ENCODE data around the gene HNRNPR.

Gene HNRNPR

DNA sequence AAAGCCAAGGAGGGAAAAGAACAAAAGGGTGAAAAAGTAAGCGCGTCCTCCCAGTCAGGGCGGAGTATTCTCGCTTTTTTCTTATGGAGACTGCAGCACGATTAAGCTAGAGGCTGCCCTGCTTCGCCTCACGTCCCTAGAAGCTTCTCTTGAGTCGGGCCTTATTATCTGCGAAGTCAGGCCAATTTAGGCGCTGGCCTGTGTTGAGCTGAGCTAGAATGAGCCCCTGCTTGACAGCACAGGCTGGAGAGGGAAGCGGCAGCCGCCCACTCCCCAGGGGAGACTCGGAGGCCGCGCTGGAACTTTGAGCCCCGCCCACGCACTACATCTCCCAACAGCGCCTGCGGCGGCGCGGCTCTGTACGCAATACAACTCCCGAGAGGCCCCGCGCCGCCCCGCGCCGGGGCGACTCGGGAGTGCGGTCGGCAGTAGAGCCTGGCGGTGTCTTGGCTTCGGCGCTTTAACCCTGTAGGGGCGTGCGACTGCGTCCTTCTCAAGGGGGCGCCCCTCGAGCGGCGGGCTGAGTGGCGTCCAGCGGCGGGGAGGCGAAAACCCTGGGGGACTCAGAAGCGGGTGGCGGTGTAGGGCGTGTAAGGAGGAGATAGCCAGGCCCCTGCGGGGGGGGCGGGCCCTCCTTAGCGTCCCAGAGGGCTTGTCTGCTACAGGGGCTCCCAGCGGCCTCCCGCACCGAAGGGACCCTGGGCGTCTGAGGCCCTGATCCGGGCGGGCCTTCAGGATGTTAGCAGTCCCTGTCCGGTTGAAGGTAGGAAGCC is 24.7 kb upstream of the HNRNPR start:
- peak; percentile 89 to 91 for DNase-seq

DNA sequence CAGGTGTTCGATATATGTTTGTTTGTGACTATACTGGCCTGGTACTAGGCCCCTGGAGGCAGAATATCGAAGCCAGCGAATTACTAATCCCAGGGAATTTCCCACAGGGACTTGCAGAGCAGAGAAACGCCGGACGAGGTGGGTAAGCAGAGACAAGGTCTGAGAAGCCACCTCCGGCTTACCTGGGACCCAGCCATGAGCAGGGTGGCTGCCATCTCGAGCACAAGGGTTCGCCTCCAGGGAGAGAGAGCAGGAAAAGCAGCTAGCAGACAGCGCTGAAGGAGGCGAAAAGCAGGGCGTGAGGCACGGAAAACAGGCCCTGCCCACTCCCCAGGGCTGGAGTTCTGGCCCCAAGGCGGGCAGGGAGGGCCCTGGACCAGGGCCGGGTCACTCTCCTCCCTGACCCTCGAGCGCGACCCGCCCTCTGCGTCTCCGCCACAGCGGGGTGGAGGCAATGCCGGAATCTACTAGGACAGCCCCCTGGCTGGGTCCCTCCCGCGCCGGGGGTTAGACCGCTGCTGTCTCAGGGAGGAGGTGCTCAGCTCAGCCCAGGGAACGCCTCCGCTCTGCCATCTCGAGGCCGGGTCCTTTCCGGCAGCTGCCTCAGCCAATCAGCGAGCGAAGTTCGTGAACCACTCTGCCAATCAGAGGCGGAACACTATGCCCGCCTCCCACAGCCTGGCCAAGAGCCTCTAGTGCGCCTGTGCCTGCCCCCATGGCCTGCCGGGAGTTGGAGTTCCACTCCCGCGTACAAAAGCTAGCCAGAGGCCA is 23.9 kb upstream of the HNRNPR start:
- peak; percentile 95 to 98 for DNase-seq

DNA sequence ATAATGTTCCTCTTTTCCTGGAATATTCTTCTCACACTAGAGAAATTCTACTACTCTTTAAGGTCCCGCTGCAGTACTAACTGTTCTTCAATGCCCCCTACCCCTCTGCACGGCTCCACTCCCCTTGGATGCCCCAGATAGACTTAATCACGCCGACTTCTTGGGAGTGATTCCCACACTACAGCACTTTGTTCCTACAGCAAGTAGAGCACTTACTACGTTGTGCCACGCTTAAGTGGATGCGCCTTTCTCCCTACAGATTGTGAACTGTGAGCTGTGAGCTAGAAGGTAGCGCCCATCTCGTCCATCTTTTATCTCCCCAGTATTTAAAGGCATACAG is 23.3 kb upstream of the HNRNPR start:
- no peak for DNase-seq

DNA sequence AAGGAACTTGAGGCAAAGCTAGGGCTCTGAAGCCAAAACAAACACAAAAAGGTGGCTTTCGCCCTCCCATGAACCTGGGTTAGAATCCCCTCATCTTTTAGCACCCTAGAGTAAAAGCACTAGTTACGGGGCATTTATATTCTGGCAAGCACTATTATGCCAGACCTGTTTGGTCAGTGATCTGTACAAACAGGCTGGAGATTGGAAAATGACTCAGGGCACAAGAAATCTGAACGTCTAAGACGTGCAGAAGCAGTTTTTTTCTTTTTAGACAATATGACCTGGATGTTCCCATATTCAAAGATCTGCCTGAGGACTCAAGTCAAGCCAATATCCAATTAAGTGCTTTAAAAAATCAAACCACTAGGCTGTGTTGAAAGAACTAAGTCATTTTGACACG is 22.5 kb upstream of the HNRNPR start:
- no peak for DNase-seq

DNA sequence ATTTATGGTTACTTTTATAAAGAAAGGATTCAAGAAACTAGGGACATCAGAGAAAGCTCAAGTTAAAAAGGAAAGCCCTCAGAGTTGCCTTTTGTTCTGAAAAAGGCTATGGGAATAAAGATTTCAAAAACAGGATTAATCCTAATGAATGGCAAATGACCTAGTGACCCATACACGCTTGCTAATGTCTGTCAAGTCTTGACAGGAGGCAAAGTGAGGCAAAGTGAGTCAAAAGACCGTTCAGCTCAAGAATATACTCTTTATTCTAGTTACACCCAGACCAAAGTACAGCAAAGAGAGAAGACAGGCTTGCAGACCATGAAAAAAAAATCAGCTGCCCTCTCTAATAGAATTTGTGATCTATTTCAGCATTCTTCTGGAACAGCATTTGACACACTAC is 22.1 kb upstream of the HNRNPR start:
- DNase-seq, result no peak

DNA sequence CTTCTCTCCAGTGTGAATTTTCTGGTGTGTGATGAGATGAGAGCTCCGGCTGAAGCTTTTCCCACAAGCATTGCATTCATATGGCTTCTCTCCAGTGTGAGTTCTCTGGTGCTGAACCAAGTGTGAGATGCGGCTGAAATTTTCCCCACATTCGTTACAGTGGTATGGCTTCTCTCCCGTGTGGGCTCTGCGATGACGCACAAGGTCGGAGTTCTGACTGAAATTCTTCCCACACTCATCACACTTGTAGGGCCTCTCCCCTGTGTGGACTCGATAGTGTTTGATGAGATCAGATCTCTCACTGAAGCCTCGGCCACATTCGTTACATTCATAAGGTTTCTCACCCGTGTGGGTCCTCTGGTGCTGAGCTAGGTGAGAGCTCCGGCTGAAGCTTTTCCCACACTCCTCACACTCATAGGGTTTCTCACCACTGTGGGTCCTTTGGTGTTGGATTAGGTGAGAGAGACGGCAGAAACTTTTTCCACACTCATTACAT is 18.2 kb upstream of the HNRNPR start:
- peak; percentile 21 to 31 for DNase-seq

DNA sequence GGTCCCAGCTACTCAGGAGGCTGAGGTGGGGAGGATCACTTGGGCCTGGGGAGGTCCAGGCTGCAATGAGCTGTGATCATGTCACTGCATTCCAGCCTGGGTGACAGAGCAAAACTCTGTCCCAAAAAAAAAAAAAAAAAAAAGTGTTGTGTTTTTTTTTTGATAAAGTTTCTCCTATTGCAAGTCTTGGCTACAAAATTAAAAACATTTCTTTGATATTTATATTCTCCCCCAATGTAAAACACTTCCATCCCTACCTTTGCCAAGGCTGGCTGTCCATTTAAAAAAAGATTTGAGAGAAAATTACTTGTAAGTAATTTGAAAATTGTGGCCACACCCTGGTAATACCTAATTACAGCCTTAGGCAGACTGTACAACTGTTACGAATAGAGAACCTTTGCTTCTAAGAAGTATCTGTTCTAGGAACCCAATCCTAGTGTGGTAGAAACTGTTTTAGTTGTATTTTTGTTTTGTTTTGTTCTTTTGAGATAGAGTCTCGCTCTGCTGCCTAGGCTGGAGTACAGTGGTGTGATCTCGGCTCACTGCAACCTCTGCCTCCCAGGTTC is 14.3 kb upstream of the HNRNPR start:
- no peak for DNase-seq

DNA sequence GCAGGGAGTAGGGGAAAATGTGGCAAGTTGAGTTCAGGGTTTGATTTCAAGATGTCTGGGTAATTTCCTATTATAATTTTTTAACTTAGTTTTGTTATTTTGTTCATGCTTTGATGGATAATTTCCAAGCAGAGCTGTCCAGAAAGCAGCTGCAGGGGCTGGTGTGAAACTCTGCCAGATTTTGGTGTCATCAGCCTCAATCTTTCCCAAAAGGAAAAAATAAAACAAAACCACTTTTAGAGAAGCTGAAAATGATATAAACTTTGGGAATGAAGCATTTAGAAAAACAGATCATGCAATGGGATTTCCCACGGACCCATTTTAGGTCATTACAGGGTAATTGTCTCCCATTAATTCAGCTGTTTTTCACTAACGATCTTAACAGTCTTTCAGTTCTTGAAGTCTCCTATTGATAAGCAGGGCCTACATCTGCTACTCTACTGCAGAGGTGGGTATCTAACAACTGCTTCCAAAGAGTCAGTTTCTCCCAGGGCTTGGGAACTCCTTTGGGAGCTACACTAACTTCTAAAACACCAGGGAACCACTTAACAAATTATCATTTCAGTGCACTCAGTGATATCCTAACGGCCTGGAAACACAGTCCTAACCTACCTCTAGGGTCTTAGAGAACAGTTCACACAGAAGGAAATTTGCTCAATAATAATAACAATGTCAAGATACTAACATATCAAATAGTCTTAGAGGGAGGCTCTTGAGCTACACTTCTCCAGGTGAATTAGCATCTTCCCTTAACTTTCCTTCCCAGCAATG is 13.2 kb upstream of the HNRNPR start:
- no peak for DNase-seq

DNA sequence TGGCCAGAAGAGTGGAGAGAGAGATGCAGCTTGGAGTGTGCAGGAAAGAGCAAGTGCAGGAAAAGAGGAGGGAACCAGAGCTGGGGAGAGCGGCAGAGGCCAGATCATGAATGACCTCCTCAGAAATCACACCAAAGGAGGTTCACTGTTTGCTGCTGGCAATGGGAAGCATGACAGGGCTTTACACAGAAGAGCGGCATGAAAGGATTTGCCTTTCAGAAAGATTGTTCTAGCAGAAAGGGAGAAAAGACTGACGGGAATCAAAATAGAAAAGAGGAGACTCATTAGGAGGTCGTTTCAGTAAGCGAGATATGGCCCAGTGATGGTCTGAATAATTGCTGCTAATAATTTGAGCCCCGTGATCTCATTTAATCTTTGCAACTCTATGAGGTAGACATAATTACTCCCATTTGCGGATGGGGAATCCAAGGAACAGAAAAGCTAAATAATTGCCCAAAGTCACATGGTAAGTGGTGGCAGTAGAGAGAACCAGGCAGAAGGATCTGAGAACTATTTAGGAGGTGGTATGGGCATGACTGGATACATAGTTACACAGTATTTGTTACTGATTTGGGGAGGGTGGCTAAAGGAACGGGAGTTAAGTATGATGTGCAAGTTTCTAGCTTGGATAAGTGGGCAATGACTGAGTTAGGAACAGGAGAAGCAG is 12.5 kb upstream of the HNRNPR start:
- DNase-seq, result no peak

DNA sequence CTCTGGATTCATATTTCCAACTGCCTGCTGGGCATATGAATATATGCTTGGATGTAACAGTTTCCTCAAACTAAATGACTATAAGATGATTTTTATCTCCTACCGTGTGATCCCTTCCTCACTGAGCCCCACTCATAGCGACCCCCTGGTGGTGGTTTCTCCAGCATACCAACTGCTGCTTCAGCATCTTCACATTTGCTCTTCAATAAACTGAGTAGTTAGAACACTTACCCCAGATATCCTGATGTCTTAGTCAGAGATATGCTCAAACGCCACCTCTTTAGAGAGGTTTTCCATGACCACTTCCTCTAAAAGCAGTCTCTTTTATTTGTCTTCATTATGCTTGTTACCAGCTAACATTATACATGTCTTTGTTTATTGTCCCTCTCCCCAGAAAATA is 10.2 kb upstream of the HNRNPR start:
- no peak for DNase-seq

DNA sequence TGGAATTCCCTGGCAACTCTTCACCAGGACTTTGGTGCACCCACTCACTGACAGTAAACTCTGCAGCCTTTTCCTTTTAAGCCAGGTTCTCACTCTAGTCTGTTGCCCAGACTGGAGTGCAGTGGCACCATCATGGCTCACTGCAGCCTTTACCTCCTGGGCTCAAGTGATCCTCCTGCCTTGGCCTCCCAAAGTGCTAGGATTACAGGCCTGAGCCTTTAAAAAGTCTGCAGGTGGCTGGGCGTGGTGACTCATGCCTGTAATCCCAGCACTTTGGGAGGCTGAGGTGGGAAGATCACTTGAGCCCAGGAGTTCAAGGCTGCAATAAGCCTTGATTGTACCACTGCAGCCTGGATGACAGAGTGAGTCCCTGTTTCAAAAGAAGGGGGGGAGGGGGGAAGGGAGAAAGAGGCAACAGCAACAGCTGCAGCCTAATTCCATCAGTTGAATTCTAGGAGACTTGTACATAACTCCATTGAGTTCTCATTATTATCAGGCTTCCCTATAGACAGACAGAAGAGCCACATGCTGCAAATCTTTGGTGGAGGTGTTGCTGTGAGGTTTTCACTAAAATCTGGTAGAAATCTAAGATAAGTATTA is 8.1 kb upstream of the HNRNPR start:
- DNase-seq, result no peak

DNA sequence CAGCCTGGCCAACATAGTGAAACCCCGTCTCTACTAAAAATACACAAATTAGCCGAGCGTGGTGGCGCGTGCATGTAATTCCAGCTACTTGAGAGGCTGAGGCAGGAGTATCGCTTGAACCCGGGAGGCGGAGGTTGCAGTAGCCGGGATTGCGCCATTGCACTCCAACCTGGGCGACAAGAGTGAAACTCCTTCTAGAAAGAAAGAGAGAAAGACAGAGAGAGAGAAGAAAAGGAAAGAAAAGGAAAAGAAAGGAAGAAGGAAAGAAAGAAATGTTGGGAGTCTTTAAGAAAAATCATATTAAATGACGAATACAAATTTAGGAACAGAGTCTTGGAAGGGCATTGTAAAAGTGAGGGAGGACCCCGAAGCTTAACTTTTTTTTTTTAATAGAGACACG is 1.8 kb upstream of the HNRNPR start:
- no peak for DNase-seq

DNA sequence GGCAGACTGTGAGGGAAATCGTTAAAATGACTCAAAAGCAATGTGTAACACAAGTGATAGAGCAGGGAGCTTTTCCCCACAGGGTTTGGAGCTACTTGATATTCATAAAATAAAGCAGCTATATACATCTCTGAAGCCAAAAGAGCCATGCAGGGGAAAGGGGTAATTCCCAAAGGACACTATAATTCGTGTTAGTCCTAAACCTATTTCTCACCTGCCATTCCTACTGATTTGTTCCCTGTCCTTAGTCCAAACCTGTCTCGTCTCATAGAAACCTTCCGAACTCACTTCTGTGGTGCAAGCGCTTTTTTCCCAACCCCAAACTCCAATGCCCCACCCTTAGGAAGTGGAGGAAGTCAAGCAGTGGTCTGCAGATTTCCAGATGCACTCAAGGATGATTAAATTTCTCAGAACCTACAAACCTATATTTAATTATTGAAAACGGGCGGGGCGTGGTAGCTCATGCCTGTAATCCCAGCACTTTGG is 946 bp upstream of the HNRNPR start:
- no peak for DNase-seq

DNA sequence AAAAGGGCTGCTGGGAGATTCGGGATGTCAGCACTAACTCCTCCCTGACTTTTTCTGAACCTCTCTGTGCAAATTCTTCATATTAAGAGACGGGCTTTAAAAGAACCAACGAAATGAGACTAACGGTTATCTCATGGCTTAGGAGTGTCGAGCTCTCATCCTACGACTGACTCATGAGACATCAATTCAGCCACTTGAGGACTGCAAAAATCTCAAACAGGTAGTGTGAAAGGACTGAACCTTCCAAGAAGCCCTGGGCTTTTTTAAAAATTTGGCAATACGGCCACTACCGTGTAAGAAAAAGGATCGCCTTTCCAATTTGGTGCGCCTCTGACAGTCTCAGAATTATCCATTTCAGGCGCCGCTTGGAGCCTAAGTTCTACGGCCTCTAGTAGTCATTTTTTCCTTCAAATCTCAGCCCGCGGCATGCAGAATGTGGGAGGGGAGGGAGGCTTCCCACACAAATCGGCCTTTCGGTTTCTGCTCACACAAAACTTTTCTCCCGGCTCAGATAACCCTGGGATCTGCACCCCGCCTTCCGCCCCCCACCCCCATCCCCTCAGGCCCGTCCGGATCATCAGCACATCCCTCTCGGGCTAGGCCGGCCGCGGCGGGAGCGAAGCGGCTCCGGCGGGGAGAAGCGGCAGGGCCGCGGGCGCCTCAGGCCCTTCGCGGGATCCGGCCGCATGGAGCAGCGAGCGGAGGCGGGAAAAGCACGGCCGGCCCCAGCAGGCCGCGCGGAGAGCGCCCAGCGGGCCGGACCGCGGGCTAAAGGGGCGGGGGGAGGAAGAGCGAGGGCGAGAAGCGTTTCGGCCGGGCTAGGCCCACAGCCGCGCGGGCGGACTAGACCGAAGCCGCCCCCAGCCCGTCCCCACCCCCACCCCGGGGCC is 618 bp downstream of the HNRNPR start:
- peak; percentile 78 to 81 for DNase-seq

DNA sequence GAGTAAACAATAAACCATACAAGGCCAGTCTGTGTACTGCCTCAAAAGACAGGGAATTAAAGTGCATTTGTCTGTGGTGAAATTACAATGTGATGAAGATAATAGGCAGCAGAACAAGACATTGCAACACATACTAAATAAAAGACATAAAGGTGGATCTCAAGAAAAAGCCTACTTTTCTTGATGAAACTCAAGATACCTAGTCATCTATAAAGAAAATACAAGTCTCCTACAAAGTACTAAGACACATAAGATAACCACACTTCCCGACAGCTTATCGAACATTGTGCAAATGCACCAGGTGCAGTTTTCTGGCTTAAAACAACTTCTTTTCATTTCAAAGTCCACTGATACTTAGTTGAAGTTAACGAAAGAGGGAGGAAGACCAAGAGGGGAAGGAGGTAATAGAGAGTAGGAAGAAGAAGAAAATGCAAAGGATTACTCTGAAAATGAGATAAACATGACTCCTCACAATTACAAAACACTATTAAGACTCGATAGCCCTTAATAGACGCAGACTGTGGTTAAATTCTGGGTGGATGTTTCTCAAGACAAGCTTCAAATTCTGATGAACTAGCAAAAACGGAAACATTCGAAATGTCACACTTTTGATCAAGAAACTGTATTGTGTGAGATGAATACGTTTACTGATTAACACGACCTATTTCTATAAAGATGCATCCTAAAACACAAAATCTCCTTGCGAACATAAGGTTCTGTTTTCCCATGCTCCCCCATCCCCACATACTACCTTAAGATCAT is 2.0 kb downstream of the HNRNPR start:
- DNase-seq, result no peak

DNA sequence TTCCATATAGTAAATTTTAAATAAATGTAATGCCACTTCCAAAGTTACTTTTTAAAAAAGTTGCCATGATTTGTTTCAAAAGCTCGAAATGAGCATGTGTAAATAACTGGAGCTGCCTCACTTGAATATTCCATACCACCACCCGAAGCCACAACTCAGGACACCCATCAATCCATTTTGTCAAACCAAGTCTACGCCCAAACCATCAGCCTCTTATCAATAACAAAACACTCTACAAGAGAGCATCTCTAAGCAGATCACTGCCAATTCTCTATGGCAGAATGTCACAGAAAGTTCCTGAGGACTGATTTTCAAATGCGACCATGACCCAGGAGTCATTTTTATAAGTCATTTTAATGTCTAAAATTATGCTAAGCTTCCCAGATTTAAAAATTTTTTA is 4.5 kb downstream of the HNRNPR start:
- DNase-seq, result no peak

DNA sequence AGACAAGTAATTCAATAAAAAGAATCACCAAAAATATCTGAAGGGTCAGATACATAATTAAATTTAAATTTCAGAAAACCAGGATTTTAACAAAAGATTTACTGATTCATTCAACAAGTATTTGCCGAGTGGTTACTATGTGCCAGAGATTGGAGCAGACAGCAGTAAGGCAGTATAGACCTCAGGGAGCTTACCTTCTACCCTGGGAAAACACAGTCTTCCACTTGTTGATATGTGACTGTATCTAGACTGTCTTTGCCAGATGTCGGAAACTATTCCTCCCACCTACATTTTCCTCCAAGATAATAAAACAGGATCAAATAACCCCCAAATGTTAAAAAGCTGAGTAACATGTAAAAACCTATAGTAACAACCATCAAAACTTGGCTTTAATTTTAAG is 6.2 kb downstream of the HNRNPR start:
- no peak for DNase-seq

DNA sequence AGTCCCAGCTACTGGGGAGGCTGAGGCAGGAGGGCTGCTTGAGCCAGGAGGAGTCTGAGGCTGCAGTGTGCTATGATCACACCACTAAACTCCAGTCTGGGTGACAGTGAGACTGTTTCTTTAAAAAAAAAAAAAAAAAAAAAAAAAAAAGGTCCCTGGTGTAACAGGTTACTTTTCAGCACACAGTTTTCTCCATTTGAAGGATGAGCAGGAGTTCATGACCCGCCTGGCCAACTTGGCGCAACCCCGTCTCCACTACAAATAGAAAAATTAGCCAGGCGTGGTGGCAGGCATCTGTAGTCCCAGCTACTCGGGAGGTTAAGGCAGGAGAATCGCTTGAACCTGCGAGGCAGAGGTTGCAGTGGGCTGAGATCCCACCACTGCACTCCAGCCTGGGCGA is 12.4 kb downstream of the HNRNPR start:
- DNase-seq, result no peak

DNA sequence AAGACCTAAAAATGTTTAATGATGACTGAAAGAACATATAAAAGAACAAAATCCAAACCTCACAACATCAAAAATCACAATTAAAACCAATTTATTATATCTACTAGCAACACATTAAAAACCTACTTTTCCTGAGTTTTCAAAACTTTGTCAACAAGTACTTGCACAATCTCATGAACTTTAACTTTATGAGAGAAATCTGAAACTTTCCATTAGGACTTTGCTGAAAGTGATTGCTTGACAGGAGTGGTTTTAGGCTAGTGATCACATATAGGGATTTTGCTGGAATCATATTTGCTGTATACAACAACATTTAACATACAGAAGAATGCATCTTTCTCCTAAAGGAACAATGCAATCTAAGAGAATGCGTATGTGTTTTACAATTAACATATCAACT is 13.2 kb downstream of the HNRNPR start:
- DNase-seq, result no peak

DNA sequence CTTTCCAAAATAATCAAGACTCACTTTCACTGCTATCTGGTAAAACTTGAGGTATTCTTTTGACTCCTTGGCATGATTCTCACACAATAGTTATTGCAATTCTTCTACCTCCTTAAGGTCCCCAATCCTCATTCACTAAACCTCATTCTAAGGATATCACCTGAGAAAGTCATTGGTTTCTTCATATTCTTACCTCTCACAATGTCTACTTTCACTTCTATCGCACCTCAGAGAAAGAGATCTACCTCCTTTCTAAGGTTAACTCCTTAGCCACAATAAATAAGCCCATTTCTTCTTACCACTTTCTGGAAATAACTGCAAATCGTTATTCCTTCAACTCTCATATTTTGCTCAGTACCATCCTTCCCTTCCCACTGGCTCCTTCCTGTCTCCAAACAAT is 18.7 kb downstream of the HNRNPR start:
- no peak for DNase-seq

Measured in activated T-cell treated with anti-CD3 and anti-CD28 coated beads, Interleukin-2, amount 50 U/mL, for 48 hours (primary cell).